Measurements from ENCODE around the gene AADACL4. TPM values are rescaled to one million over a fixed set of nuclear protein-coding genes. Genes with fewer than 3 reads are reported as not detected.
"Not testable (repeated sequence)": the region's sequence is repeated elsewhere in the genome, so short reads cannot be mapped to it uniquely, and the experiment has no call there.

Gene AADACL4
- total and polyA plus RNA-seq, 2 donors from 2014 or later = 0.16 to 0.58 TPM

DNA sequence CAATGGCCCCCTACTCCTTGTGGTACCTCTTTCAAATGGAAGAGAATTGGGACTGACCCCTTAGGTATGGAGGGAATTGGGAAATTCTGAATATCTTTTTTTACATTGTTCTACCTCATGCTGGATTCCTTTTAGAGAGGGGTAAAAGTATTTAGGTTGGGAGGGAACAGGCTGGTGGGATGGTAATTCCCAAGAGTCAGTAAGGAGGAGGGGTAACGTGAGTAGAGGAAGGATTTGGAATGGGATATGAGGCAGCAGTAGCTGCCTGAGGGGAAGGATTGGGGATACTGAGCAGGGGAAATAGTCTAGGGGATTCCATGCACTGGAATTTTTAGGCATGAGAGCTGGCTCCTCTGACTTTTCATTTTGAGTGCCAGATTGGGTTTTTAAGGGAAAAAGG, 68.2 kb downstream of the AADACL4 start:
- Histone ChIP-seq H3K36me3 (ENCODE audit: control insufficient read depth in 2 of 3, insufficient read depth in 3 of 3, low read length in 3 of 3) (no peaks in the 10 kb centered on the region), H3K4me3 (ENCODE audit: low read length in 3 of 3) (no peak overlapping the region), H3K27ac (ENCODE audit: low read depth in 2 of 2, low read length in 2 of 2) (no peak overlapping the region), H3K4me1 (ENCODE audit: control insufficient read depth in 2 of 3, insufficient read depth in 2 of 3, low read depth in 1 of 3, low read length in 3 of 3) (no peaks in the 10 kb centered on the region), H3K9me3 (ENCODE audit: control insufficient read depth in 2 of 3, insufficient read depth in 1 of 3, low read length in 3 of 3) (no peaks in the 10 kb centered on the region), H3K9ac (ENCODE audit: low read length in 3 of 3) (no peak overlapping the region), H3K27me3 (ENCODE audit: control insufficient read depth, insufficient read depth, low read length) (no peaks in the 10 kb centered on the region)
- intact Hi-C loops (cut with DNase I) = no loop called here
- FAIRE-seq = no peak
- DNase-seq = no peak
- TF ChIP-seq, protein P1, sequence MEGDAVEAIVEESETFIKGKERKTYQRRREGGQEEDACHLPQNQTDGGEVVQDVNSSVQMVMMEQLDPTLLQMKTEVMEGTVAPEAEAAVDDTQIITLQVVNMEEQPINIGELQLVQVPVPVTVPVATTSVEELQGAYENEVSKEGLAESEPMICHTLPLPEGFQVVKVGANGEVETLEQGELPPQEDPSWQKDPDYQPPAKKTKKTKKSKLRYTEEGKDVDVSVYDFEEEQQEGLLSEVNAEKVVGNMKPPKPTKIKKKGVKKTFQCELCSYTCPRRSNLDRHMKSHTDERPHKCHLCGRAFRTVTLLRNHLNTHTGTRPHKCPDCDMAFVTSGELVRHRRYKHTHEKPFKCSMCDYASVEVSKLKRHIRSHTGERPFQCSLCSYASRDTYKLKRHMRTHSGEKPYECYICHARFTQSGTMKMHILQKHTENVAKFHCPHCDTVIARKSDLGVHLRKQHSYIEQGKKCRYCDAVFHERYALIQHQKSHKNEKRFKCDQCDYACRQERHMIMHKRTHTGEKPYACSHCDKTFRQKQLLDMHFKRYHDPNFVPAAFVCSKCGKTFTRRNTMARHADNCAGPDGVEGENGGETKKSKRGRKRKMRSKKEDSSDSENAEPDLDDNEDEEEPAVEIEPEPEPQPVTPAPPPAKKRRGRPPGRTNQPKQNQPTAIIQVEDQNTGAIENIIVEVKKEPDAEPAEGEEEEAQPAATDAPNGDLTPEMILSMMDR (IDR thresholded peaks at IDR 0.05; ENCODE audit: borderline replicate concordance, extremely low read depth, insufficient read depth) = no peak

DNA sequence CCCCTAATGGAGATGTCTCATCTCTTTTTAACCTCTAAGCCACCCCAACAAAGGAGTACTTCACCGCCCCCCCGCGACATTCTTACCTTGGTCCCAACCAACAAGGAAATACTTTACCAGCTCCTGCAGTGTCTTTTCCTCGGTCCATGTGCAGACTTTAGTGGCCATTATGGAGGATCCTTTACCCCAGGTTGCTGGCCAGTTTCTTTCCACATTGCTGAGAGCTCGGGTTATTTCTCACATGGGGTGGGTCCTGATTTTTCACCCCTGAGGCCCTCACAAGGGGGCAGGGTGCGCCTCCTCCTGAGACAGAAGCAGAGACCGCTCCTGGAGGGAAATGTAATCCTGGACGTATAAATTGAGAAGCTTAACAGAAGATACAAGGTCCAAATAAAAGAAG, 69.0 kb downstream of the AADACL4 start:
- TF ChIP-seq, protein P1 (IDR thresholded peaks at IDR 0.05; ENCODE audit: borderline replicate concordance, extremely low read depth, insufficient read depth) = no peak
- no peak overlapping the region for H3K4me3 ChIP-seq (ENCODE audit: low read length in 3 of 3)
- FAIRE-seq (no peak), DNase-seq (no peak)
- no peak overlapping the region for H3K9ac ChIP-seq (ENCODE audit: low read length in 3 of 3)
- no peak overlapping the region for H3K27ac ChIP-seq (ENCODE audit: low read depth in 2 of 2, low read length in 2 of 2)
- H3K36me3 ChIP-seq (ENCODE audit: control insufficient read depth in 2 of 3, insufficient read depth in 3 of 3, low read length in 3 of 3) = no peaks in the 10 kb centered on the region
- H3K27me3 ChIP-seq (ENCODE audit: control insufficient read depth, insufficient read depth, low read length) = no peaks in the 10 kb centered on the region
- intact Hi-C loops (cut with DNase I) = no loop called here
- H3K9me3 ChIP-seq (ENCODE audit: control insufficient read depth in 2 of 3, insufficient read depth in 1 of 3, low read length in 3 of 3) = no peaks in the 10 kb centered on the region
- no peaks in the 10 kb centered on the region for H3K4me1 ChIP-seq (ENCODE audit: control insufficient read depth in 2 of 3, insufficient read depth in 2 of 3, low read depth in 1 of 3, low read length in 3 of 3)

DNA sequence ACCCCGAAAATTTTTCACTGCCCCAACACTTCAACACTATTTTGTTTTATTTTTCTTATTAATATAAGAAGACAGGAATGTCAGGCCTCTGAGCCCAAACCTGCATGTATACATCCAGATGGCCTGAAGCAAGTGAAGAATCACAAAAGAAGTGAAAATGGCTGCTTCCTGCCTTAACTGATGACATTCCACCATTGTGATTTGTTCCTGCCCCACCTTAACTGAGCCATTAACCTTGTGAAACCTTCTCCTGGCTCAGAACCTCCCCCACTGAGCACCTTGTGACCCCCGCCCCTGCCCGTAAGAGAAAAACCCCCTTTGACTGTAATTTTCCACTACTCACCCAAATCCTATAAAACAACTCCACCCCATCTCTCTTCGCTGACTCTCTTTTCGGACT, 69.8 kb downstream of the AADACL4 start:
- FAIRE-seq; intact Hi-C loops (cut with DNase I); H3K4me1 ChIP-seq (ENCODE audit: control insufficient read depth in 2 of 3, insufficient read depth in 2 of 3, low read depth in 1 of 3, low read length in 3 of 3); H3K27ac ChIP-seq (ENCODE audit: low read depth in 2 of 2, low read length in 2 of 2); H3K27me3 ChIP-seq (ENCODE audit: control insufficient read depth, insufficient read depth, low read length); DNase-seq; H3K4me3 ChIP-seq (ENCODE audit: low read length in 3 of 3); H3K9ac ChIP-seq (ENCODE audit: low read length in 3 of 3); H3K9me3 ChIP-seq (ENCODE audit: control insufficient read depth in 2 of 3, insufficient read depth in 1 of 3, low read length in 3 of 3); H3K36me3 ChIP-seq (ENCODE audit: control insufficient read depth in 2 of 3, insufficient read depth in 3 of 3, low read length in 3 of 3): not testable (repeated sequence)

DNA sequence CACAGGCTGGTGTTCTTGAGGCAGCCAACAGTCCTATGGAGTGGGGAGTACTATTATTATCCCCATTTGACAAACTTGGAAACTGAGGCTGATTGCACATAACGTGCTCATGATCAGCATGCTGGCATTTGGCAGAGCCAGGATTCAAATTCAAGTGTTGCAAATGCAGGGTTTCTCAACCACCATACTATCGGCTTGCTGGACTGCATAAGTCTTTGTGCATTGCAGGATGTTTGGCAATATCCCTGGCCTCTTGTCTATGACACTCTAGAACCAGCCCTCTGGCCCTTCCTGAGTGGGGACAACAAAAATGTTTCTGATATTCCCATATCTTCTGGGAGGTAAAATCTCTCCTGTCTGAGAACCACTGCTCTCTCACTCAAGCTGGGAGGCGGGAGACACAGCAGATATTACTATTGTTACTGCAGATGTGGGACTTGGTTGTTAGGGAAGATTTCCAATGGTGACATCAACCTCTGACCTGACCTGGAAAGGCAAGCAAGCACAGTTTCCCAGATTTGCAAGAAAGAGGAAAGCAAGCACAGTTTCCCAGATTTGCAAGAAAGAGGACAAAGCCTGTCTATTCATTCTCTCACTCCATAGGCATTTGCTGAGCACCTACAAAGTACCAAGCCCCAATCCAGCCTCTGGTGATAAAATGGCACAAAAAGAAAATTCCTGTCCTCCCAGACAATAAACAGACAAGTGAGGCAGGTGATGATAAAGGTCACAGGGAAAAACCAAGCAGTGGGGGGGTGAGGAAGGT, 71.0 kb downstream of the AADACL4 start:
- H3K9ac ChIP-seq (ENCODE audit: low read length in 3 of 3) = no peak overlapping the region
- H3K27ac ChIP-seq (ENCODE audit: low read depth in 2 of 2, low read length in 2 of 2) = no peak overlapping the region
- H3K9me3 ChIP-seq (ENCODE audit: control insufficient read depth in 2 of 3, insufficient read depth in 1 of 3, low read length in 3 of 3) = no peaks in the 10 kb centered on the region
- H3K36me3 ChIP-seq (ENCODE audit: control insufficient read depth in 2 of 3, insufficient read depth in 3 of 3, low read length in 3 of 3) = no peaks in the 10 kb centered on the region
- H3K4me3 ChIP-seq (ENCODE audit: low read length in 3 of 3) = no peak overlapping the region
- no peaks in the 10 kb centered on the region for H3K4me1 ChIP-seq (ENCODE audit: control insufficient read depth in 2 of 3, insufficient read depth in 2 of 3, low read depth in 1 of 3, low read length in 3 of 3)
- DNase-seq = no peak
- no peak for FAIRE-seq
- H3K27me3 ChIP-seq (ENCODE audit: control insufficient read depth, insufficient read depth, low read length) = no peaks in the 10 kb centered on the region
- intact Hi-C loops (cut with DNase I) = no loop called here
- TF ChIP-seq, protein P1 (IDR thresholded peaks at IDR 0.05; ENCODE audit: borderline replicate concordance, extremely low read depth, insufficient read depth) = no peak
